ENCODE measurements around the gene FGD3.
"Not testable (repeated sequence)": the region's sequence is repeated elsewhere in the genome, so short reads cannot be mapped to it uniquely, and the experiment has no call there.

The FGD3 gene

GRCh38 chr9:92978345-92978875, 31.1 kb downstream of the FGD3 start:
- no peak for DNase-seq

GRCh38 chr9:92979283-92980056, 32.1 kb downstream of the FGD3 start:
- no peak for DNase-seq

- no peak for DNase-seq
Observed at GRCh38 chr9:92980085-92980745, 32.9 kb downstream of the FGD3 start.

GRCh38 chr9:92982130-92982529, 34.8 kb downstream of the FGD3 start:
- DNase-seq: no peak

GRCh38 chr9:92983984-92984589, 36.8 kb downstream of the FGD3 start:
- DNase-seq: no peak

- DNase-seq: no peak
Observed at GRCh38 chr9:92984976-92985375, 37.7 kb downstream of the FGD3 start.

GRCh38 chr9:92986176-92987119, 39.1 kb downstream of the FGD3 start:
- DNase-seq: no peak

GRCh38 chr9:92988215-92988768, 41.0 kb downstream of the FGD3 start:
- no peak for DNase-seq

- peak; percentile 13 for DNase-seq
Observed at GRCh38 chr9:92989561-92989960, 42.2 kb downstream of the FGD3 start.

GRCh38 chr9:92990461-92990860, 43.1 kb downstream of the FGD3 start:
- no peak for DNase-seq

- DNase-seq: no peak
Observed at GRCh38 chr9:92992549-92992948, 45.2 kb downstream of the FGD3 start.

GRCh38 chr9:92998871-92999270, 51.5 kb downstream of the FGD3 start:
- DNase-seq: not testable (repeated sequence)

GRCh38 chr9:93001031-93001430, 53.7 kb downstream of the FGD3 start:
- DNase-seq: no peak

GRCh38 chr9:93002700-93003099, 55.4 kb downstream of the FGD3 start:
- no peak for DNase-seq

GRCh38 chr9:93003552-93004407, 56.5 kb downstream of the FGD3 start:
- DNase-seq: peak; percentile 86

GRCh38 chr9:93004561-93004960, 57.2 kb downstream of the FGD3 start:
- no peak for DNase-seq

GRCh38 chr9:93005876-93006275, 58.6 kb downstream of the FGD3 start:
- no peak for DNase-seq

GRCh38 chr9:93007529-93008058, 60.3 kb downstream of the FGD3 start:
- DNase-seq: no peak

GRCh38 chr9:93008457-93008856, 61.1 kb downstream of the FGD3 start:
- no peak for DNase-seq

- no peak for DNase-seq
Observed at GRCh38 chr9:93009337-93010015, 62.2 kb downstream of the FGD3 start.

Data from NCI-H510A treated with DMSO at 0.1 percent for 48 hours (cell line).